HL-60 (cell line): ENCODE results near the gene WWOX.

ENCODE experiments used
- DNase-seq, 2 experiments: peaks; one replicate each; pipeline ENCODE4 v3.0.0-alpha.2; 2010 to 2020; ENCODE audit warnings: low read depth in 1 of 2, low spot score in 1 of 2
- H3K27ac ChIP-seq: fragments of 250-450 bp; sonication (Bioruptor Pico); replicated peaks from 2 replicates; pipeline ENCODE4 v1.5.1; 2020; ENCODE audit warnings: mild to moderate bottlenecking, moderate library complexity
- H3K27me3 ChIP-seq: fragments of 250-450 bp; sonication (Bioruptor Pico); 2 replicates; pipeline ENCODE4 v1.5.1; 2021; ENCODE audit warnings: mild to moderate bottlenecking, moderate library complexity; ENCODE audit not compliant: insufficient read depth, poor library complexity, severe bottlenecking
- H3K4me3 ChIP-seq: replicated peaks from 2 replicates; pipeline ENCODE4 v1.5.1; 2011; ENCODE audit warnings: mild to moderate bottlenecking, control low read depth, low read length; ENCODE audit not compliant: insufficient read depth
- GABPA ChIP-seq: IDR thresholded peaks from 2 replicates; pipeline ENCODE4 v1.6.1; 2012; ENCODE audit warnings: low read depth
- POLR2AphosphoS5 ChIP-seq: IDR thresholded peaks from 2 replicates; pipeline ENCODE4 v1.6.1; 2012; ENCODE audit warnings: low read depth
- SPI1 ChIP-seq: IDR thresholded peaks from 2 replicates; pipeline ENCODE4 v1.6.1; 2012; ENCODE audit warnings: low read depth, mild to moderate bottlenecking, borderline replicate concordance
- TF ChIP-seq, protein P1 (sequence below): IDR thresholded peaks from 2 replicates; pipeline ENCODE4 v1.6.1; 2012; ENCODE audit warnings: low read depth; ENCODE audit not compliant: insufficient replicate concordance
- TF ChIP-seq, protein P2 (sequence below): IDR thresholded peaks from one replicate; pipeline ENCODE4 v1.5.1; 2011; ENCODE audit warnings: low read length, control low read depth, inconsistent platforms; ENCODE audit not compliant: insufficient read depth

WWOX gene

DNA sequence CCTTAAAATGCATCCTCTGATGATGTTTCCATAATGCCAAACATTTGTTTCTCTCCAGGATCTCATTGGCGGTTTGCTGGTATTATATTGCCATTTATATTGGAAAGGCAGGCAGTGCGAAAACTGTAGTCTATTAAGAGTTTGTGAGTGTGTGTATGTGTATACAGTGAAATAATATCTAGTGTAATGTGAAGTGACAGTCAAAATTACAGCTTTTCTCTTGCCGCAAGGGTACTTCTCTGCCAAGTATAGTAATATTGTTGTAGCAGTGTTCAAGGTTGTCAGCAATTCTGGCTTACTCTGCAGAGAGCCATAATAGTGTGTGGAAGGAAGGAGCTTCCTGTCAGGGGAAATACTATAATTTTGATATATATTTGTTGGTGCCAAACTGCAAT lies 178.6 kb downstream of the WWOX start:
- Histone ChIP-seq H3K27ac (no peak overlapping the region), H3K27me3 (no peaks in the 10 kb centered on the region), H3K4me3 (no peak overlapping the region)
- TF ChIP-seq SPI1 (no peak), GABPA (no peak), POLR2AphosphoS5 (no peak)
- TF ChIP-seq, protein P1, sequence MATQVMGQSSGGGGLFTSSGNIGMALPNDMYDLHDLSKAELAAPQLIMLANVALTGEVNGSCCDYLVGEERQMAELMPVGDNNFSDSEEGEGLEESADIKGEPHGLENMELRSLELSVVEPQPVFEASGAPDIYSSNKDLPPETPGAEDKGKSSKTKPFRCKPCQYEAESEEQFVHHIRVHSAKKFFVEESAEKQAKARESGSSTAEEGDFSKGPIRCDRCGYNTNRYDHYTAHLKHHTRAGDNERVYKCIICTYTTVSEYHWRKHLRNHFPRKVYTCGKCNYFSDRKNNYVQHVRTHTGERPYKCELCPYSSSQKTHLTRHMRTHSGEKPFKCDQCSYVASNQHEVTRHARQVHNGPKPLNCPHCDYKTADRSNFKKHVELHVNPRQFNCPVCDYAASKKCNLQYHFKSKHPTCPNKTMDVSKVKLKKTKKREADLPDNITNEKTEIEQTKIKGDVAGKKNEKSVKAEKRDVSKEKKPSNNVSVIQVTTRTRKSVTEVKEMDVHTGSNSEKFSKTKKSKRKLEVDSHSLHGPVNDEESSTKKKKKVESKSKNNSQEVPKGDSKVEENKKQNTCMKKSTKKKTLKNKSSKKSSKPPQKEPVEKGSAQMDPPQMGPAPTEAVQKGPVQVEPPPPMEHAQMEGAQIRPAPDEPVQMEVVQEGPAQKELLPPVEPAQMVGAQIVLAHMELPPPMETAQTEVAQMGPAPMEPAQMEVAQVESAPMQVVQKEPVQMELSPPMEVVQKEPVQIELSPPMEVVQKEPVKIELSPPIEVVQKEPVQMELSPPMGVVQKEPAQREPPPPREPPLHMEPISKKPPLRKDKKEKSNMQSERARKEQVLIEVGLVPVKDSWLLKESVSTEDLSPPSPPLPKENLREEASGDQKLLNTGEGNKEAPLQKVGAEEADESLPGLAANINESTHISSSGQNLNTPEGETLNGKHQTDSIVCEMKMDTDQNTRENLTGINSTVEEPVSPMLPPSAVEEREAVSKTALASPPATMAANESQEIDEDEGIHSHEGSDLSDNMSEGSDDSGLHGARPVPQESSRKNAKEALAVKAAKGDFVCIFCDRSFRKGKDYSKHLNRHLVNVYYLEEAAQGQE = no peak
- TF ChIP-seq, protein P2, sequence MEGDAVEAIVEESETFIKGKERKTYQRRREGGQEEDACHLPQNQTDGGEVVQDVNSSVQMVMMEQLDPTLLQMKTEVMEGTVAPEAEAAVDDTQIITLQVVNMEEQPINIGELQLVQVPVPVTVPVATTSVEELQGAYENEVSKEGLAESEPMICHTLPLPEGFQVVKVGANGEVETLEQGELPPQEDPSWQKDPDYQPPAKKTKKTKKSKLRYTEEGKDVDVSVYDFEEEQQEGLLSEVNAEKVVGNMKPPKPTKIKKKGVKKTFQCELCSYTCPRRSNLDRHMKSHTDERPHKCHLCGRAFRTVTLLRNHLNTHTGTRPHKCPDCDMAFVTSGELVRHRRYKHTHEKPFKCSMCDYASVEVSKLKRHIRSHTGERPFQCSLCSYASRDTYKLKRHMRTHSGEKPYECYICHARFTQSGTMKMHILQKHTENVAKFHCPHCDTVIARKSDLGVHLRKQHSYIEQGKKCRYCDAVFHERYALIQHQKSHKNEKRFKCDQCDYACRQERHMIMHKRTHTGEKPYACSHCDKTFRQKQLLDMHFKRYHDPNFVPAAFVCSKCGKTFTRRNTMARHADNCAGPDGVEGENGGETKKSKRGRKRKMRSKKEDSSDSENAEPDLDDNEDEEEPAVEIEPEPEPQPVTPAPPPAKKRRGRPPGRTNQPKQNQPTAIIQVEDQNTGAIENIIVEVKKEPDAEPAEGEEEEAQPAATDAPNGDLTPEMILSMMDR = no peak
- DNase-seq = no peak

- no peak overlapping the region for H3K27ac ChIP-seq
- H3K27me3 ChIP-seq = no peaks in the 10 kb centered on the region
- H3K4me3 ChIP-seq = no peak overlapping the region
- DNase-seq = no peak
- TF ChIP-seq SPI1 (no peak), POLR2AphosphoS5 (no peak), GABPA (no peak)
- TF ChIP-seq, protein P1 = no peak
- TF ChIP-seq, protein P2 = no peak
Observed at GRCh38 chr16:78281115-78281514, 181.7 kb downstream of the WWOX start.

DNA sequence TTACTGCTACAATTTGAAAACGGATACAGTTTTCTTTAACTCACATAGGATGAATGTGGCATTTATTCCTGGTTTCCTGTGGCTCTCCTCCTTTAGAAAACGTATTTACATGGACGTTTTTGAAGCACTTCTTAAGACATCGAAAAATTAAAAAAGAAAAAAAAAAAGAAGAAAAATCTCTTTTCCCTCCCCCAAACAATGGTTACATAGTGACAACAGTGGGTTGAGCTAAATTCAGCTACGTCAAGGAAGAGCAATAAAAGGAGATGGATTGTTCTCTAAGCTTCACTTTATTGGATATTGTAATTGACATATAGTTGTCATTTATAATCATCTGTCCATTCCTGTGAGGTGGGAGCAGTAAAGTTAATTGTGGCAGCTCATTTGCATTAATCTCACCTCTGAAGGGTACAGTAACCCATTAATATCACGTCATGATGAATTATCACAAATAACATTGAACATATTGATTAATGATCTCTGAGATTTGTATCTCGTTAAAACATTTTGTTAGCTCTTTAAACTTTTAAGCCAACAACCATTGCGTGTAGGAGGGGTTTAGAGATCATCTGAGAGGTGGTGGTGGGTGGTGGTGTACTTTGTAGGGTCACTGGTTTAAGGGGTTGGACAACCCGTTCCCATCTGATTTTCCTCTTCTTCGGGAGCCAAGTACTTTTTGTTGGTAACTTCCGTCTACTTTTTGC lies 184.2 kb downstream of the WWOX start:
- Histone ChIP-seq H3K27ac (no peak overlapping the region), H3K4me3 (no peak overlapping the region), H3K27me3 (no peaks in the 10 kb centered on the region)
- DNase-seq = no peak
- TF ChIP-seq, protein P1 = no peak
- TF ChIP-seq POLR2AphosphoS5 = no peak
- TF ChIP-seq GABPA = no peak
- TF ChIP-seq, protein P2 = no peak
- TF ChIP-seq SPI1 = no peak
